C4-2B (cell line): ENCODE measurements around the gene KIAA1586.
"Not testable (repeated sequence)": the region's sequence is repeated elsewhere in the genome, so short reads cannot be mapped to it uniquely, and the experiment has no call there.

Experiments used
- ZFX ChIP-seq: fragments of 450-650 bp; IDR thresholded peaks from 2 replicates; pipeline ENCODE4 v1.6.1; 2017
- TF ChIP-seq, protein P1 (sequence below): fragments of 450-650 bp; conservative IDR thresholded peaks from 2 replicates; pipeline ENCODE4 v1.5.1; 2017; ENCODE audit warnings: mild to moderate bottlenecking

DNA sequence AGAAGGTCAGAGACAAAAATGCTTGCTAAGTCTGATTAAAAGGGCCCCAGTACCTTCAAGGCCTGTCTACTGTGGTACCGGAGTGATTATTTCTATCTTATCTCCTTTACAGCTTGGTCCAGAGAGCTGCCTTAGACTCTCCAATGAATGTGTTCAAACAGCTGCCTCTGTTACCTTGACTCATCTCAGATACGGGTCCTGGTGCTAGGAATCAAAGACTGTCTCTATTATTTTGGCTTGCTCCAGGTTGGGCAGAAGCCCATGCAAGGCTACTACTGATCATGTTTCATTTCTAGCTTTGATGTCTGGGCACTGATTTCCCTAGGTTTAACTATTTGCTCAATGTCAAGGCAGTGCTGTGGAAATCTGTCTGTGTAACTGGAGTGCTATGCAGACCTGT is 38.4 kb upstream of the KIAA1586 start:
- not testable (repeated sequence) for TF ChIP-seq ZFX
- TF ChIP-seq, protein P1, sequence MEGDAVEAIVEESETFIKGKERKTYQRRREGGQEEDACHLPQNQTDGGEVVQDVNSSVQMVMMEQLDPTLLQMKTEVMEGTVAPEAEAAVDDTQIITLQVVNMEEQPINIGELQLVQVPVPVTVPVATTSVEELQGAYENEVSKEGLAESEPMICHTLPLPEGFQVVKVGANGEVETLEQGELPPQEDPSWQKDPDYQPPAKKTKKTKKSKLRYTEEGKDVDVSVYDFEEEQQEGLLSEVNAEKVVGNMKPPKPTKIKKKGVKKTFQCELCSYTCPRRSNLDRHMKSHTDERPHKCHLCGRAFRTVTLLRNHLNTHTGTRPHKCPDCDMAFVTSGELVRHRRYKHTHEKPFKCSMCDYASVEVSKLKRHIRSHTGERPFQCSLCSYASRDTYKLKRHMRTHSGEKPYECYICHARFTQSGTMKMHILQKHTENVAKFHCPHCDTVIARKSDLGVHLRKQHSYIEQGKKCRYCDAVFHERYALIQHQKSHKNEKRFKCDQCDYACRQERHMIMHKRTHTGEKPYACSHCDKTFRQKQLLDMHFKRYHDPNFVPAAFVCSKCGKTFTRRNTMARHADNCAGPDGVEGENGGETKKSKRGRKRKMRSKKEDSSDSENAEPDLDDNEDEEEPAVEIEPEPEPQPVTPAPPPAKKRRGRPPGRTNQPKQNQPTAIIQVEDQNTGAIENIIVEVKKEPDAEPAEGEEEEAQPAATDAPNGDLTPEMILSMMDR = not testable (repeated sequence)
